Epithelial cell of prostate (primary cell): ENCODE results near the gene UAP1L1.

Source experiments
- DNase-seq: peaks from one replicate; pipeline ENCODE4 v3.0.0-alpha.2; 2011; ENCODE audit warnings: low read depth, low spot score
- H3K27ac ChIP-seq: fragments of 450-650 bp; 2 replicates; pipeline ENCODE4 v1.5.1; 2017; ENCODE audit warnings: mild to moderate bottlenecking

The UAP1L1 gene

DNA sequence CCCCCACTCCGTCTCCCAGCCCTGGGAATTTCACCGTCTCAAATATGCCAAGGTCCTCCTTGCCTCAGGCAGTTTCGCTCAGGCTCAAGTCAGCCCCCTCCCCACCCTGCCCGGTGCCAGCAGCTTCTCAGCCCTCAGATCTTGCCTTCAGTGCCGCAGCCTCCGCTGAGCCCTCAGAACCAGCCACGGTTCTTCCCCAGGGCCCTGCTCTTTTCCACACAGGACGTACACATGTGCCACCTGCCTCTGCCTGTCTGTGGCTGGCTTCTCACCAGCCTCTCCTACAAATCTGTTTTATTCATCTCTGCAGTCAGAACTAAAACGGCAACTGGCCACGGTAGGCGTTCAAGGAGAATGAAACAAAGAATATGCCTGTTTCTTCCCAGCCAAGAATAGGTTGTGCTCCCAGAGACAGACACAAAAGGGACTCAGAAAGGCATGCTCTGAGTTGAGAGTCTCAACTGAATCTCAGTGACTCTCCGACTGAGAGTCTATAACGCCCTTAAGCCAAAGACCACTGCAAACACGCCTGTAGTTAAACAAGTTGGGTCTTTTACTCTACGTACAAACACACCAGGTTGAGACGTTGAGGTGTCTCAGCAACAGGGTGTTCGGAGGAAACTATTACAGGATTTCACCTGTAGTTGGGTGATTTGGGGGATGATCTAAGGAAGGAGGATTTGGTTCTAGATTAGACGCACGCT is 51.0 kb downstream of the UAP1L1 start:
- DNase-seq, result no peak
- H3K27ac ChIP-seq, result peak overlapping the region; percentile 52

DNA sequence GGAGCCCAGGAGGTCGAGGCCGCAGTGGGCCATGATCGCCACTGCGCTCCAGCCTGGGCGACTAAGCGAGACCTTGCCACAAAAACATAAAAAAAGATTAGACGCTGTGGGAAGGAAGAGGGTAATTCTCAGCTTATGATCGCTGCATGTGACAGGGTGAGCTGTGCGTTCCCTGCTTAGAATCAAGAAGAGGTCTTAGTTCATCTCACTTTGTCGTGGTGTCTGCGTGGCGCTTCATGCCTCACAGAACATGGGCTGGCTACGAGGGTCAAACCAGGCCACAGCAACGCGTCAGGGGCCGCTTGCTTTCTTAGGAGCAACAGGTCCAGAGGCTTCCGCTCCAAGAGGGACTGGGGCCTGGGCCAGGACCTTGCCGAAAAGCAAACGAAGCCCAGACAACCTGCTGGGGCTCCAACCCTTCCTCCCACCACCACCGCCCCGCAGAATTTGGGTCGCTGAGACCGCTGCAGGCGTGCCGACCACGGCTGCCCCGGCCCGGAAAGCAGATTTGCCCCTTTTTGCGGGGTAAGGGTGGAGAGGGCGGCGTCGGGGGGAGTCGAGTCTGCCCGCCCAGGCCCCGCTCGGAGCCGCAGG is 51.6 kb downstream of the UAP1L1 start:
- no peak for DNase-seq

GRCh38 chr9:137129456-137130175 is 52.3 kb downstream of the UAP1L1 start:
- H3K27ac ChIP-seq, result peak overlapping the region; percentile 52
- peak; percentile 82 for DNase-seq

More for the DNA sequence above, 51.6 kb downstream of the UAP1L1 start:
- H3K27ac ChIP-seq, result peak overlapping the region; percentile 52

GRCh38 chr9:137130176-137130755 is 52.9 kb downstream of the UAP1L1 start:
- H3K27ac ChIP-seq, result peak overlapping the region; percentile 52
- no peak for DNase-seq
